DND-41 (cell line): ENCODE data around the gene DGUOK.

ENCODE experiments used
- ATAC-seq: fragments of 200-7000 bp; cut with Tn5 transposase; 3 replicates; pipeline ENCODE4 v1.9.1; 2021; ENCODE audit warnings: low read depth; ENCODE audit not compliant: insufficient read depth
- DNase-seq: peaks from one replicate; pipeline ENCODE4 v3.0.0-alpha.2; 2020
- H2AFZ ChIP-seq: 2 replicates; pipeline ENCODE4 v1.6.0; 2012; ENCODE audit warnings: low read depth, low read length
- H3K27ac ChIP-seq: 2 replicates; pipeline ENCODE4 v1.5.1; 2012; ENCODE audit warnings: low read length, inconsistent platforms
- H3K27me3 ChIP-seq: fragments of 200-600 bp; sonication (generic); 2 replicates; pipeline ENCODE4 v1.6.0; 2012; ENCODE audit warnings: low read length, mild to moderate bottlenecking, inconsistent platforms; ENCODE audit not compliant: insufficient read depth, poor library complexity
- H3K36me3 ChIP-seq: 2 replicates; pipeline ENCODE4 v1.5.1; 2012; ENCODE audit warnings: low read length, inconsistent platforms; ENCODE audit not compliant: insufficient read depth
- H3K4me1 ChIP-seq: 2 replicates; pipeline ENCODE4 v1.5.1; 2012; ENCODE audit warnings: mild to moderate bottlenecking, low read length; ENCODE audit not compliant: insufficient read depth
- H3K4me2 ChIP-seq: 2 replicates; pipeline ENCODE4 v1.6.0; 2012; ENCODE audit warnings: mild to moderate bottlenecking, moderate library complexity, low read length, inconsistent platforms; ENCODE audit not compliant: insufficient read depth
- H3K4me3 ChIP-seq, 2 experiments: fragments of 200-600 bp in 1 of 2; shearing (Covaris generic) in 1 of 2; 2 replicates each; pipeline ENCODE4 v1.5.1; 2012 to 2016; ENCODE audit warnings: inconsistent platforms in 2 of 2, low read length in 2 of 2, mild to moderate bottlenecking in 2 of 2, low read depth in 1 of 2, moderate library complexity in 1 of 2
- H3K79me2 ChIP-seq: 2 replicates; pipeline ENCODE4 v1.6.0; 2012; ENCODE audit warnings: low read length, inconsistent platforms; ENCODE audit not compliant: insufficient read depth
- H3K9ac ChIP-seq: 2 replicates; pipeline ENCODE4 v1.6.0; 2012; ENCODE audit warnings: low read depth, mild to moderate bottlenecking, inconsistent platforms, low read length, moderate library complexity
- H3K9me3 ChIP-seq: 2 replicates; pipeline ENCODE4 v1.5.1; 2012; ENCODE audit warnings: low read length, moderate library complexity, mild to moderate bottlenecking, inconsistent platforms; ENCODE audit not compliant: insufficient read depth, severe bottlenecking
- H4K20me1 ChIP-seq: 2 replicates; pipeline ENCODE4 v1.6.0; 2012; ENCODE audit warnings: low read length; ENCODE audit not compliant: insufficient read depth
- EZH2 ChIP-seq: IDR thresholded peaks from 3 replicates; pipeline ENCODE4 v1.6.1; 2012; ENCODE audit warnings: borderline replicate concordance, low read depth, mild to moderate bottlenecking, moderate library complexity, low read length, inconsistent platforms; ENCODE audit not compliant: severe bottlenecking
- TF ChIP-seq, protein P1 (sequence below): IDR thresholded peaks from 2 replicates; pipeline ENCODE4 v1.5.1; 2012; ENCODE audit warnings: borderline replicate concordance, low read length, moderate library complexity, mild to moderate bottlenecking; ENCODE audit not compliant: poor library complexity, severe bottlenecking; ENCODE audit errors: extremely low read depth

Gene DGUOK

DNA sequence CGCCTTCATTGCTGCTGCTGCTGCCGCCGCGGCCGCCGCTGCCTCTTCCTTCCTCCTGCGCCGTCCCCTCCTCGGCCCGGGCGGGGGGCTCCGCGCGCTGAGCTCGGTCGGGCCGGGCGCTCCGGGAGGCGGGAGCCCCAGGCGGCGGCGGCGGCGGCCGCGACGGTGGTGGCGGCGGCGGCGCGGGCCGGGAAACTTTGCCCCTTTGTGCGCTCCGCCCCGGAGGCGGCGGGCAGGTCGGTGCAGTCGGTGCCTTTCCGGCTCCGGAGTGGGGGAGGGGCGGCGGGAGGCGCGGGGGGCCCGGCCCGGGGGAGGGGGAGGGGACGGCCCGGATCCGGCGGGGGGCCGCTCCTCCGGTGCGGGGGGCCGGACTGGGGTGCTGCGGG is 58.2 kb downstream of the DGUOK start:
- ATAC-seq (peak; percentile 13; the same call in 1 of the 3 replicates), DNase-seq (peak; percentile 78)
- H3K36me3 ChIP-seq: peaks cover 40% of the 10 kb centered on the region
- H3K79me2 ChIP-seq: peaks cover 46% of the 10 kb centered on the region
- H3K9me3 ChIP-seq: no peaks in the 10 kb centered on the region
- peaks cover 55% of the 10 kb centered on the region for H3K4me1 ChIP-seq
- peak overlapping the region; percentile 61; the same call in 1 of the 2 replicates for H2AFZ ChIP-seq
- TF ChIP-seq, protein P1, sequence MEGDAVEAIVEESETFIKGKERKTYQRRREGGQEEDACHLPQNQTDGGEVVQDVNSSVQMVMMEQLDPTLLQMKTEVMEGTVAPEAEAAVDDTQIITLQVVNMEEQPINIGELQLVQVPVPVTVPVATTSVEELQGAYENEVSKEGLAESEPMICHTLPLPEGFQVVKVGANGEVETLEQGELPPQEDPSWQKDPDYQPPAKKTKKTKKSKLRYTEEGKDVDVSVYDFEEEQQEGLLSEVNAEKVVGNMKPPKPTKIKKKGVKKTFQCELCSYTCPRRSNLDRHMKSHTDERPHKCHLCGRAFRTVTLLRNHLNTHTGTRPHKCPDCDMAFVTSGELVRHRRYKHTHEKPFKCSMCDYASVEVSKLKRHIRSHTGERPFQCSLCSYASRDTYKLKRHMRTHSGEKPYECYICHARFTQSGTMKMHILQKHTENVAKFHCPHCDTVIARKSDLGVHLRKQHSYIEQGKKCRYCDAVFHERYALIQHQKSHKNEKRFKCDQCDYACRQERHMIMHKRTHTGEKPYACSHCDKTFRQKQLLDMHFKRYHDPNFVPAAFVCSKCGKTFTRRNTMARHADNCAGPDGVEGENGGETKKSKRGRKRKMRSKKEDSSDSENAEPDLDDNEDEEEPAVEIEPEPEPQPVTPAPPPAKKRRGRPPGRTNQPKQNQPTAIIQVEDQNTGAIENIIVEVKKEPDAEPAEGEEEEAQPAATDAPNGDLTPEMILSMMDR: no peak
- no peak for TF ChIP-seq EZH2
- no peaks in the 10 kb centered on the region for H3K27me3 ChIP-seq
- H4K20me1 ChIP-seq: peaks cover 40% of the 10 kb centered on the region; the same call in 1 of the 2 replicates
- peak overlapping the region; percentile 64 for H3K9ac ChIP-seq
- no peak overlapping the region for H3K27ac ChIP-seq
- peak overlapping the region; percentile 68 for H3K4me2 ChIP-seq
- peak overlapping the region in 1 of 2 experiments; percentile 55; a peak in 2 of 4 replicates for H3K4me3 ChIP-seq

GRCh38 chr2:73985308-73986084 is 58.8 kb downstream of the DGUOK start:
- H3K9ac ChIP-seq: peak overlapping the region; percentile 86
- peaks cover 52% of the 10 kb centered on the region for H3K79me2 ChIP-seq
- H4K20me1 ChIP-seq: peaks cover 44% of the 10 kb centered on the region; the same call in 1 of the 2 replicates
- peaks cover 61% of the 10 kb centered on the region for H3K4me1 ChIP-seq
- H3K9me3 ChIP-seq: no peaks in the 10 kb centered on the region
- peaks cover 46% of the 10 kb centered on the region for H3K36me3 ChIP-seq
- no peaks in the 10 kb centered on the region for H3K27me3 ChIP-seq
- peak; percentile 50 for ATAC-seq
- H3K4me3 ChIP-seq: peak overlapping the region; percentile 49 to 71
- DNase-seq: peak; percentile 66
- peak overlapping the region; percentile 95 for H3K4me2 ChIP-seq
- peak overlapping the region; percentile 74 for H2AFZ ChIP-seq
- TF ChIP-seq, protein P1: no peak
- no peak for TF ChIP-seq EZH2
- H3K27ac ChIP-seq: peak overlapping the region; percentile 79

DNA sequence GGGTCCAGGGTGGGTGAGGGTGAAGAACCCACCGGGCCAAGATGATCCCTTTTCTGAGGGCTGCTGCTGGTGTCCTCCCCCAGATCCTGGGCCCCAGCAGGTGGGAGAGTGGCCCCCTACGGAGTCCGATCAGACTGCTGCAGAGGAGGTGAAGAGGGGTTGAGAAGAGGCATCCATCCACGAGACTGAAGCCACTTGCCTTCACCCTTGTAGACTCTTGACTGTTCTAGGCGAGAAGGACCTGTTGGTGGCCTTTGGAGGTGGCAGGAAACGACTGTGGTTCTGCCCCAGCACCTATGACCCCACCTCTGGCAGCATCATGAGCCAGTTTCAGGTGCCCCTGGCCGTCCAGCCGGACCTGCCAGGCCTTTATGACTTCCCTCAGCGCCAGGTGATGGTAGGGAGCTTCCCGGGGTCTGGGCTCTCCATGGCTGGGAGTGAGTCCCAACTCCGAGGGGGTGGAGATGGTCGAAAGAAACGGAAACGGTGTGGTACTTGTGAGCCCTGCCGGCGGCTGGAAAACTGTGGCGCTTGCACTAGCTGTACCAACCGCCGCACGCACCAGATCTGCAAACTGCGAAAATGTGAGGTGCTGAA is 59.5 kb downstream of the DGUOK start:
- H4K20me1 ChIP-seq: peaks cover 47% of the 10 kb centered on the region; the same call in 1 of the 2 replicates
- no peaks in the 10 kb centered on the region for H3K27me3 ChIP-seq
- peak overlapping the region; percentile 95 for H3K4me2 ChIP-seq
- H3K27ac ChIP-seq: peak overlapping the region; percentile 79
- TF ChIP-seq, protein P1: no peak
- peak overlapping the region; percentile 49 to 71 for H3K4me3 ChIP-seq
- peak overlapping the region; percentile 74; the same call in 1 of the 2 replicates for H2AFZ ChIP-seq
- DNase-seq (no peak), ATAC-seq (0 out of 3 replicates have a peak, but pooled peaks have one; percentile 4)
- peaks cover 58% of the 10 kb centered on the region for H3K79me2 ChIP-seq
- H3K4me1 ChIP-seq: peaks cover 65% of the 10 kb centered on the region
- H3K9me3 ChIP-seq: no peaks in the 10 kb centered on the region
- peak overlapping the region; percentile 86 for H3K9ac ChIP-seq
- peaks cover 50% of the 10 kb centered on the region for H3K36me3 ChIP-seq
